ENCODE measurements around the gene NTN5.
"Not testable (repeated sequence)": the region's sequence is repeated elsewhere in the genome, so short reads cannot be mapped to it uniquely, and the experiment has no call there.

Gene NTN5

DNA sequence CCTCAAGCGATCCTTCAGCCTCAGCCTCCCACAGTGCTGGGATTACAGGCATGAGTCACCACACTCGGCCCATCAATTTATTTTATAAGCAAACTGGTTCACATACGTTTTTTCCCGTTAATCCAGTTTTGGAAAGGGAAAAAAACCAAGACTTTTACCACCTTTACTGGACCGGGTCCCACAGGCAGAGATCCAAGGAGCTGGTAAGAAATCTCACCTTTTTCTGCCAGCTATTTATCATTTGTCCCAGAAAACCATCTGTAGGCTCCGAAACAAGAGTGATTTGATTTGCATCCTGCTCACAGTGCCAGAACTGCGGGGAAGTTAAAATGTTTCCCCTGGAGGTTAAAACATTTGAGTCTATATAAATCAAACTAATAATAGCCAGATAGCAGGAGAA lies 16.6 kb upstream of the NTN5 start:
- no peak for DNase-seq (ENCODE audit: extremely low read depth, insufficient read length)
- H3K27me3 ChIP-seq (replicated peaks; ENCODE audit: control insufficient read depth, insufficient read depth, low read length) = no peaks in the 10 kb centered on the region

DNA sequence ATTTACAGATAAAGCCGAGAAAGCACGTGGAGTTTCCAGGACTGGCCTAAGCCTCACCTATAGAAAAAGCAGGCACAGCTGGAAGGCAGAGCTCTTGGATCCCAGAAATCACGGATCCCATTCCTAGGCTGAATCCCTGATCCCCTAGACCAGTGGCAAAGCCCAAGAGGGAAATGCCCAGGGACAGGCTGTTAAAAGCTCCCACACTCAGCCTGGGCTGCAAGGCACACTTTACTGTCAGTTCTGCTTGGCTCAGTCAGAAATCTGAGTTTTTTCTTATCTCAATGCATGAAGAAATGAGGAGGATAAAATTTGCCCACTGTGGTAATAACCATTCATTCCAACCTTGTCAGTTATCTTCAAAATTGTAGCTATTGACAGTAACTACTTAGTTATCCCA lies 15.0 kb upstream of the NTN5 start:
- TF ChIP-seq, protein P1, sequence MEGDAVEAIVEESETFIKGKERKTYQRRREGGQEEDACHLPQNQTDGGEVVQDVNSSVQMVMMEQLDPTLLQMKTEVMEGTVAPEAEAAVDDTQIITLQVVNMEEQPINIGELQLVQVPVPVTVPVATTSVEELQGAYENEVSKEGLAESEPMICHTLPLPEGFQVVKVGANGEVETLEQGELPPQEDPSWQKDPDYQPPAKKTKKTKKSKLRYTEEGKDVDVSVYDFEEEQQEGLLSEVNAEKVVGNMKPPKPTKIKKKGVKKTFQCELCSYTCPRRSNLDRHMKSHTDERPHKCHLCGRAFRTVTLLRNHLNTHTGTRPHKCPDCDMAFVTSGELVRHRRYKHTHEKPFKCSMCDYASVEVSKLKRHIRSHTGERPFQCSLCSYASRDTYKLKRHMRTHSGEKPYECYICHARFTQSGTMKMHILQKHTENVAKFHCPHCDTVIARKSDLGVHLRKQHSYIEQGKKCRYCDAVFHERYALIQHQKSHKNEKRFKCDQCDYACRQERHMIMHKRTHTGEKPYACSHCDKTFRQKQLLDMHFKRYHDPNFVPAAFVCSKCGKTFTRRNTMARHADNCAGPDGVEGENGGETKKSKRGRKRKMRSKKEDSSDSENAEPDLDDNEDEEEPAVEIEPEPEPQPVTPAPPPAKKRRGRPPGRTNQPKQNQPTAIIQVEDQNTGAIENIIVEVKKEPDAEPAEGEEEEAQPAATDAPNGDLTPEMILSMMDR (IDR thresholded peaks at IDR 0.05; ENCODE audit: insufficient read depth, low read length, poor library complexity, severe bottlenecking) = no peak

More for the DNA sequence above, 16.6 kb upstream of the NTN5 start:
- H3K4me3 ChIP-seq (replicated peaks; ENCODE audit: low read depth, low read length) = no peak overlapping the region
- TF ChIP-seq, protein P1 (IDR thresholded peaks at IDR 0.05; ENCODE audit: insufficient read depth, low read length, poor library complexity, severe bottlenecking) = no peak
- H3K36me3 ChIP-seq (ENCODE audit: control insufficient read depth, insufficient read depth, low read length) = no peaks in the 10 kb centered on the region

GRCh38 chr19:48686637-48687036 lies 13.8 kb upstream of the NTN5 start:
- DNase-seq (ENCODE audit: extremely low read depth, insufficient read length); H3K36me3 ChIP-seq (ENCODE audit: control insufficient read depth, insufficient read depth, low read length); H3K27me3 ChIP-seq (replicated peaks; ENCODE audit: control insufficient read depth, insufficient read depth, low read length); H3K4me3 ChIP-seq (replicated peaks; ENCODE audit: low read depth, low read length): not testable (repeated sequence)

More for the DNA sequence above, 15.0 kb upstream of the NTN5 start:
- no peaks in the 10 kb centered on the region for H3K27me3 ChIP-seq (replicated peaks; ENCODE audit: control insufficient read depth, insufficient read depth, low read length)
- H3K36me3 ChIP-seq (ENCODE audit: control insufficient read depth, insufficient read depth, low read length) = no peaks in the 10 kb centered on the region
- no peak overlapping the region for H3K4me3 ChIP-seq (replicated peaks; ENCODE audit: low read depth, low read length)
- DNase-seq (ENCODE audit: extremely low read depth, insufficient read length) = no peak

- TF ChIP-seq, protein P1 (IDR thresholded peaks at IDR 0.05; ENCODE audit: insufficient read depth, low read length, poor library complexity, severe bottlenecking) = no peak
- DNase-seq (ENCODE audit: extremely low read depth, insufficient read length) = no peak
- no peaks in the 10 kb centered on the region for H3K36me3 ChIP-seq (ENCODE audit: control insufficient read depth, insufficient read depth, low read length)
- no peak overlapping the region for H3K4me3 ChIP-seq (replicated peaks; ENCODE audit: low read depth, low read length)
- no peaks in the 10 kb centered on the region for H3K27me3 ChIP-seq (replicated peaks; ENCODE audit: control insufficient read depth, insufficient read depth, low read length)
Measured at GRCh38 chr19:48686088-48686487, 13.3 kb upstream of the NTN5 start.

DNA sequence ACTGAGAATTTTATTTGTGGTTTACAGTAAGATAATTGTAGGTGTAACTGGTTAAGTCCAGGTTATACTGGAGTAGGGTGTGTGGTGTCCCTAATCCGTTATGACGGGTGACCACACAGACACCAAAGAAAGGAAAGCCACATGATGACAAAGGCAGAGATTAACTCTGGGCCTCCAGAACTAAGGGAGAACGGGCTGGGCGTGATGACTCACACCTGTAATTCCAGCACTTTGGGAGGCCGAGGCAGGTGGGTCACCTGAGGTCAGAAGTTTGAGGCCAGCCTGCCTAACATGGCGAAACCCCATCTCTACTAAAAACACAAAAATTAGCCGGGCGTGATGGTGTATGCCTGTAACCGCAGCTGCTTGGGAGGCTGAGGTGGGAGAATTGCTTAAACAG lies 12.8 kb upstream of the NTN5 start:
- H3K4me3 ChIP-seq (replicated peaks; ENCODE audit: low read depth, low read length) = no peak overlapping the region
- TF ChIP-seq, protein P1 (IDR thresholded peaks at IDR 0.05; ENCODE audit: insufficient read depth, low read length, poor library complexity, severe bottlenecking) = no peak
- H3K27me3 ChIP-seq (replicated peaks; ENCODE audit: control insufficient read depth, insufficient read depth, low read length) = no peaks in the 10 kb centered on the region
- DNase-seq (ENCODE audit: extremely low read depth, insufficient read length) = no peak
- H3K36me3 ChIP-seq (ENCODE audit: control insufficient read depth, insufficient read depth, low read length) = no peaks in the 10 kb centered on the region

GRCh38 chr19:48683349-48683748 lies 10.5 kb upstream of the NTN5 start:
- Histone ChIP-seq H3K36me3 (ENCODE audit: control insufficient read depth, insufficient read depth, low read length) (no peaks in the 10 kb centered on the region), H3K4me3 (replicated peaks; ENCODE audit: low read depth, low read length) (no peak overlapping the region), H3K27me3 (replicated peaks; ENCODE audit: control insufficient read depth, insufficient read depth, low read length) (no peaks in the 10 kb centered on the region)
- DNase-seq (ENCODE audit: extremely low read depth, insufficient read length) = no peak
- TF ChIP-seq, protein P1 (IDR thresholded peaks at IDR 0.05; ENCODE audit: insufficient read depth, low read length, poor library complexity, severe bottlenecking) = no peak

Measured in GM06990 (cell line).